Activated CD4-positive, alpha-beta T cell treated with anti-CD3 and anti-CD28 coated beads, Interleukin-2, amount 50 U/mL, for 4 hours (primary cell): Measurements from ENCODE around the gene TMTC4.

Source experiments
- DNase-seq, 2 experiments: peaks; one replicate each; pipeline ENCODE4 v3.0.0-alpha.2; 2020

The TMTC4 gene

GRCh38 chr13:100666124-100666523 is 8.5 kb downstream of the TMTC4 start:
- DNase-seq = no peak

GRCh38 chr13:100665403-100665802 is 9.2 kb downstream of the TMTC4 start:
- no peak for DNase-seq

- DNase-seq = no peak
Measured at GRCh38 chr13:100664171-100664900, 10.3 kb downstream of the TMTC4 start.

- DNase-seq = no peak
Measured at GRCh38 chr13:100662468-100663211, 12.0 kb downstream of the TMTC4 start.

- DNase-seq = no peak
Measured at GRCh38 chr13:100660761-100661160, 13.8 kb downstream of the TMTC4 start.

- no peak for DNase-seq
Measured at GRCh38 chr13:100659578-100659977, 15.0 kb downstream of the TMTC4 start.

GRCh38 chr13:100658363-100658762 is 16.2 kb downstream of the TMTC4 start:
- DNase-seq = no peak

- DNase-seq = no peak
Measured at GRCh38 chr13:100657881-100658315, 16.7 kb downstream of the TMTC4 start.

- DNase-seq = no peak
Measured at GRCh38 chr13:100652510-100652909, 22.1 kb downstream of the TMTC4 start.

- DNase-seq = no peak
Measured at GRCh38 chr13:100650326-100650725, 24.3 kb downstream of the TMTC4 start.

GRCh38 chr13:100648354-100648753 is 26.2 kb downstream of the TMTC4 start:
- DNase-seq = no peak

- no peak for DNase-seq
Measured at GRCh38 chr13:100646871-100647270, 27.7 kb downstream of the TMTC4 start.

GRCh38 chr13:100646030-100646673 is 28.4 kb downstream of the TMTC4 start:
- DNase-seq = no peak

- no peak for DNase-seq
Measured at GRCh38 chr13:100645382-100645781, 29.2 kb downstream of the TMTC4 start.

- DNase-seq = no peak
Measured at GRCh38 chr13:100644371-100644770, 30.2 kb downstream of the TMTC4 start.

GRCh38 chr13:100637796-100638195 is 36.8 kb downstream of the TMTC4 start:
- DNase-seq = no peak

- DNase-seq = no peak
Measured at GRCh38 chr13:100637380-100637779, 37.2 kb downstream of the TMTC4 start.

GRCh38 chr13:100636441-100636840 is 38.2 kb downstream of the TMTC4 start:
- no peak for DNase-seq

GRCh38 chr13:100636004-100636403 is 38.6 kb downstream of the TMTC4 start:
- DNase-seq = no peak

- no peak for DNase-seq
Measured at GRCh38 chr13:100634696-100635095, 39.9 kb downstream of the TMTC4 start.

- no peak for DNase-seq
Measured at GRCh38 chr13:100633461-100633860, 41.1 kb downstream of the TMTC4 start.

GRCh38 chr13:100630555-100630954 is 44.0 kb downstream of the TMTC4 start:
- DNase-seq = no peak

- no peak for DNase-seq
Measured at GRCh38 chr13:100627120-100627519, 47.5 kb downstream of the TMTC4 start.

GRCh38 chr13:100625447-100625846 is 49.1 kb downstream of the TMTC4 start:
- no peak for DNase-seq
